Ovary (tissue), 3 donors: ENCODE data around the gene RFXAP.

ENCODE experiments used
- EP300 ChIP-seq: sonication (generic); formaldehyde crosslinking; IDR thresholded peaks from one replicate; pipeline ENCODE4 v1.6.1; 2017; ENCODE audit warnings: antibody characterized with exemption
- POLR2A ChIP-seq: fragments of 450-650 bp; IDR thresholded peaks from one replicate; pipeline ENCODE4 v1.6.1; 2017; ENCODE audit warnings: antibody characterized with exemption, mild to moderate bottlenecking, moderate library complexity
- TF ChIP-seq, protein P1 (sequence below), 3 donors: fragments of 450-650 bp in 2 of 3; fragments of 200-600 bp in 1 of 3; IDR thresholded peaks; one replicate each; pipeline versions ENCODE4 v1.5.1 to v1.8.0; 2016 to 2022; ENCODE audit warnings: antibody characterized with exemption in 3 of 3, mild to moderate bottlenecking in 1 of 3
- donor health status: DM: no; HTN: no; CAD: no.

DNA sequence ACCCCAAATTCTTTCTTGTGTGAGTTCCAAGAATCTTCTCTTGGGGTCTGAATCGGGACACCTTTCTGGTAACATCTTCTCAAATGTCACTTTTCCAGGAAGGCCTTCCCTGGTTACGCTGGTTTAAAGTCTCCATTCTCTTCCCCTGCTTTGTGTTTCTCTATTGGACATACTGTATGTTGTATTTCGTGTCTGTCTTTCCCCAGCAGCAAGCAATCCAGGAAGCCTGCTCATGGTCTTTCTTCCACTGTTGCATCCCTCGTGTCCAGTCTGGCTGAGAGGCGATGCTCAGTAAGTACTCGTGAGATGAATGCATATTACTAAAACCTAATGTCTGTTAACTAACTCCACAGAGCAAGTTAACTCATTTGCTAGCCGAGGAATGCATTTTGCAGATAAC is 43.7 kb downstream of the RFXAP start:
- TF ChIP-seq, protein P1, sequence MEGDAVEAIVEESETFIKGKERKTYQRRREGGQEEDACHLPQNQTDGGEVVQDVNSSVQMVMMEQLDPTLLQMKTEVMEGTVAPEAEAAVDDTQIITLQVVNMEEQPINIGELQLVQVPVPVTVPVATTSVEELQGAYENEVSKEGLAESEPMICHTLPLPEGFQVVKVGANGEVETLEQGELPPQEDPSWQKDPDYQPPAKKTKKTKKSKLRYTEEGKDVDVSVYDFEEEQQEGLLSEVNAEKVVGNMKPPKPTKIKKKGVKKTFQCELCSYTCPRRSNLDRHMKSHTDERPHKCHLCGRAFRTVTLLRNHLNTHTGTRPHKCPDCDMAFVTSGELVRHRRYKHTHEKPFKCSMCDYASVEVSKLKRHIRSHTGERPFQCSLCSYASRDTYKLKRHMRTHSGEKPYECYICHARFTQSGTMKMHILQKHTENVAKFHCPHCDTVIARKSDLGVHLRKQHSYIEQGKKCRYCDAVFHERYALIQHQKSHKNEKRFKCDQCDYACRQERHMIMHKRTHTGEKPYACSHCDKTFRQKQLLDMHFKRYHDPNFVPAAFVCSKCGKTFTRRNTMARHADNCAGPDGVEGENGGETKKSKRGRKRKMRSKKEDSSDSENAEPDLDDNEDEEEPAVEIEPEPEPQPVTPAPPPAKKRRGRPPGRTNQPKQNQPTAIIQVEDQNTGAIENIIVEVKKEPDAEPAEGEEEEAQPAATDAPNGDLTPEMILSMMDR (IDR thresholded peaks at IDR 0.05), result no peak
- TF ChIP-seq POLR2A (no peak), EP300 (no peak)
